Uterus (tissue), 4 donors: ENCODE results near the gene PGLYRP4. TPM values are rescaled to one million over a fixed set of nuclear protein-coding genes. Genes with fewer than 3 reads are reported as not detected.

ENCODE experiments used
- small RNA-seq: library from RNA; depleted of rRNA; stranded (forward); fragments of <200 nt; gene quantifications from one replicate; pipeline ENCODE3, GENCODE V24; 2016
- total RNA-seq, 4 donors: library from RNA; depleted of rRNA in 3 of 4; stranded (reverse); fragments of >200 nt in 3 of 4; gene quantifications; one replicate each; pipeline versions ENCODE4 v1.1.0 to v1.2.4, GENCODE V29; 2014 to 2023
- donor health status: DM: yes; HTN: yes; CAD: no.

Gene PGLYRP4
- total RNA-seq, 4 donors from 2014 or later, result not detected

Small RNAs within 50 kb of the gene (small RNA-seq; reads per million reads assigned to genes)
- gene RNU6-160P, result not detected
- not detected for gene S100A15A

Other genes with a start within 250 kb of the PGLYRP4 start
- 1 to 10 TPM in 1 of 4 donors, not detected in 3; 2.8 TPM for gene SPRR2F, start 235.3 kb downstream of the PGLYRP4 start, total RNA-seq
- not detected for gene SPRR2G, start 198.0 kb downstream of the PGLYRP4 start, total RNA-seq
- not detected for gene LELP1, start 145.4 kb downstream of the PGLYRP4 start, total RNA-seq
- gene PRR9, start 131.3 kb downstream of the PGLYRP4 start, total RNA-seq, result not detected
- gene LORICRIN, start 89.2 kb downstream of the PGLYRP4 start, total RNA-seq, result not detected
- gene PGLYRP3, start 35.9 kb downstream of the PGLYRP4 start, total RNA-seq, result not detected
- gene S100A9, start 9.0 kb upstream of the PGLYRP4 start, total RNA-seq, result 100 to 1,000 TPM in 1 of 4 donors, 10 to 100 TPM in 3; 33.4 to 175 (median 54.0) TPM
- 1 to 10 TPM in 2 of 4 donors, not detected in 2; 2.6 to 3.2 TPM for gene S100A12, start 26.8 kb upstream of the PGLYRP4 start, total RNA-seq
- 10 to 100 TPM in 2 of 4 donors, 1 to 10 TPM in 1, not detected in 1; 5.4 to 25.2 (median 24.7) TPM for gene S100A8, start 42.2 kb upstream of the PGLYRP4 start, total RNA-seq
- gene S100A7A, start 67.7 kb upstream of the PGLYRP4 start, total RNA-seq, result not detected
- 1 to 10 TPM in 1 of 4 donors, not detected in 3; 3.5 TPM for gene S100A7, start 111.8 kb upstream of the PGLYRP4 start, total RNA-seq
- gene S100A6, start 187.2 kb upstream of the PGLYRP4 start, total RNA-seq, result 100 to 1,000 TPM in 3 of 4 donors, 10 to 100 TPM in 1; 55.5 to 729 (median 448) TPM
- not detected for gene S100A5, start 192.1 kb upstream of the PGLYRP4 start, total RNA-seq
- 100 to 1,000 TPM in 3 of 4 donors, 10 to 100 TPM in 1; 58.9 to 226 (median 155) TPM for gene S100A4, start 197.0 kb upstream of the PGLYRP4 start, total RNA-seq
- gene S100A3, start 200.4 kb upstream of the PGLYRP4 start, total RNA-seq, result 1 to 10 TPM in 2 of 4 donors, not detected in 2; 1.2 to 3.7 TPM
- gene S100A2, start 217.0 kb upstream of the PGLYRP4 start, total RNA-seq, result 1 to 10 TPM in 2 of 4 donors, not detected in 2; 2.1 to 2.7 TPM